Epithelial cell of proximal tubule (primary cell): Measurements from ENCODE around the gene CDH24. TPM values are rescaled to one million over a fixed set of nuclear protein-coding genes. Genes with fewer than 3 reads are reported as not detected.

ENCODE experiments used
- DNase-seq: peaks from one replicate; pipeline ENCODE4 v3.0.0-alpha.2; 2011; ENCODE audit warnings: low read depth
- H3K4me3 ChIP-seq: 2 replicates; pipeline ENCODE4 v1.5.1; 2011; ENCODE audit warnings: low read depth, mild to moderate bottlenecking, low read length
- CTCF ChIP-seq: conservative IDR thresholded peaks from 2 replicates; pipeline ENCODE4 v1.5.1; 2012; ENCODE audit warnings: low read depth, mild to moderate bottlenecking, low read length
- total RNA-seq: library from RNA; depleted of rRNA; stranded (reverse); fragments of >200 nt; gene quantifications from 2 replicates; pipeline ENCODE4 v1.2.3, GENCODE V29; 2015

CDH24 gene
- total RNA-seq, 1 donor from 2014 or later, result 17.7 TPM

GRCh38 chr14:23054000-23054811 is 3.1 kb downstream of the CDH24 start:
- TF ChIP-seq CTCF, result no peak
- no peak overlapping the region for H3K4me3 ChIP-seq
- DNase-seq, result no peak

- H3K4me3 ChIP-seq, result no peak overlapping the region
- no peak for TF ChIP-seq CTCF
- DNase-seq, result no peak
Measured at GRCh38 chr14:23053426-23053825, 3.9 kb downstream of the CDH24 start.

DNA sequence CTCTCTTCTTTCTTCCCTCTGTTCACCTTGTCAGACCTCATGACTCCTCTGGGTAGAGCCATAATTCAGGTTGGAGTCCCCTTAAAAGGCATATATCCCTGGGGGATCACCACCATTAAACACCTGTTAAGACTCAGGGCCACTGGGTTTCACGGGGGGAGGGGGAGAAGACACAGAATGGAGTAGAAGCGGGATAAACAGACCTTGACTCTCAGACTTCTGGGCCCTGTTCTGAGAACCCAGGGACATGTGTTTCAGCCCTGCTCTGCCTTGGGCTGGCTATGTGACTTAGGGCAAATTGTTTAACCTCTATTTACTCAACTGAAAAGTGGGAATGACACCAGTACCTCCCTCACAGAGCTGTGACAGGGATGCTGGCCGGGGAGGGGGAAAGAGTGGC is 4.6 kb downstream of the CDH24 start:
- no peak for DNase-seq
- no peak for TF ChIP-seq CTCF

DNA sequence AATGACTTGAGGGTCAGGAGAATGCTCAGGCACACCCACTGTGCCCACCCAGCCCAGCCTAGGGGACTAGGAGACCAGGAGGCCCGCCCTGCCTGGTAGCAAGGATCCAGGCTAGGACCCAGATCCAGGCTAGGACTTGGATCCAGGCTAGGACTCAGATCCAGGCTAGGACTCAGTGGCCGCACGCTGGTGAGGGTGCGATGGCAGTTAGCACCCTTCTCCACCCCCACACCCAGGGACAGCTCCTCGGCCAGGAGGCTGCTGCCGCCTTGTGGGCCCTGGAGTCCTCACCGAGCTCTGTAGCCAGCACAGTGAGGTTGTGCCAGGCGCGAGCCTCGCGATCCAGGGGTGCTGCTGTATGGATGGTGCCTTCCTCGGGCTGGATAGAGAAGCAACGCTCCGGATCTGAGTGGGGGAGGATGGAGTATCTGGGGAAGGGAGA is 5.1 kb downstream of the CDH24 start:
- DNase-seq, result no peak
- H3K4me3 ChIP-seq, result no peak overlapping the region
- TF ChIP-seq CTCF, result peak; percentile 37

More for the DNA sequence above, 4.6 kb downstream of the CDH24 start:
- no peak overlapping the region for H3K4me3 ChIP-seq

DNA sequence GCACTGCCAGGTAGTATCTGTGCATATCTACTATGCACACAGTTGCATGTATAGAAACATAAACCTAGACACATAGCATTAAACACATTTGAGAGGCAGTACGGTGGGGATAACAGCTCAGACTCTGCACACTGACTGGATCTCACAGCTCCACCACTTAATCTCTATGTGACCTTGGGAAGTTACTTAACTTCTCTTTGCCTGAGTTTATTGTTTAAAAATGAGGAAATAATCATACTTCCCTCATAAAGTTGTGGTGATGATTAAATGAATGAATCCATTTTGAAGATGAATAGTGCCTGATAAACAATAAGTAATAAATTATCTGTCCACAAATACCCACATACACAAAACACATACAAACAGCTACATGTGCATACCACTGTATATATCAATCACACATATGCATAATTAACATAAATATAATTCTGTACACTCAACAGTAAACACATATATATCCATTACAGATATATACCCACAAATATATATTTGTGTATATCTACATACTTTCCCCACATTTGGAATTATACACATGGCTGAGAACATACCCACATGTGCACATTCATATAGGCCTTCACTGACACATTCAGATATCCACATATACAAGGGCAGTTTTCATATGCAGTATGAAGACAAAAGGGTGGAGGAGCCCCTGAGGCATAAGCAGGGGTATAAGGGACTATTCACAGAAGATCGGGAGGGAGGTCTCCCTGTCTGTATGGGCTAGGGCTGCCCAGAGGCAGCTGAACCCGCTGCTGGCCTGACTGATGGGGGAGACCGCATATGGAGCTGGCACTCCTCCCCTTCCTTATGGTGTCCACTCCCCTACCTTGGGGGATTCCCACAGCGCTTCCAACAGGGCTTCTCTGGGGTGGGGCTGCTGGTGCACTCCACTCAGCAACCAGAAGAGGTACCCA is 5.9 kb downstream of the CDH24 start:
- no peak for TF ChIP-seq CTCF
- DNase-seq, result no peak
- H3K4me3 ChIP-seq, result no peak overlapping the region

DNA sequence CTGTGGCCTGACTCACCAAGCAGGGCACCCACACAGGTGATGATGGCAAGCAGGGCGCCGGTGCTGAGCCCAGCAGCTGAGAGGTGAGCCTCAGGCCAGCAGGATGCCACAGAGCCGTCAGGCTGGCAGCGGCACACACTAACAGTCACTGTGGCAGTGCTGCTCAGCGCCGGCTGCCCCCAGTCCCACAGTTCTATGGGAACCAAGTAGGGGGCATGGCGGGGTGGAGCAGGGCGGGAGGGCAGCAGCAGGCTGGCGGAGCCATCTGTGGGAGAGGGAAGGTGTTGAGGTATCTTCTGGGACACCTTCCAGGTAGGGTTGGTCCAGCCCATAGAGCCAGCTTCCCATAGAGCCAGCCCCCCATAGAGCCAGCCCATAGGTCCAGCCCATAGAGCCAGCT is 8.3 kb downstream of the CDH24 start:
- no peak for DNase-seq
- no peak for TF ChIP-seq CTCF
- no peak overlapping the region for H3K4me3 ChIP-seq
